SHP77 (cell line): ENCODE results near the gene NFKBIL1.
"Not testable (repeated sequence)": the region's sequence is repeated elsewhere in the genome, so short reads cannot be mapped to it uniquely, and the experiment has no call there.

Experiments
- DNase-seq, 2 experiments: peaks; one replicate each; lab custom pipeline; 2025; lab: John Stamatoyannopoulos, UW

Gene NFKBIL1

DNA sequence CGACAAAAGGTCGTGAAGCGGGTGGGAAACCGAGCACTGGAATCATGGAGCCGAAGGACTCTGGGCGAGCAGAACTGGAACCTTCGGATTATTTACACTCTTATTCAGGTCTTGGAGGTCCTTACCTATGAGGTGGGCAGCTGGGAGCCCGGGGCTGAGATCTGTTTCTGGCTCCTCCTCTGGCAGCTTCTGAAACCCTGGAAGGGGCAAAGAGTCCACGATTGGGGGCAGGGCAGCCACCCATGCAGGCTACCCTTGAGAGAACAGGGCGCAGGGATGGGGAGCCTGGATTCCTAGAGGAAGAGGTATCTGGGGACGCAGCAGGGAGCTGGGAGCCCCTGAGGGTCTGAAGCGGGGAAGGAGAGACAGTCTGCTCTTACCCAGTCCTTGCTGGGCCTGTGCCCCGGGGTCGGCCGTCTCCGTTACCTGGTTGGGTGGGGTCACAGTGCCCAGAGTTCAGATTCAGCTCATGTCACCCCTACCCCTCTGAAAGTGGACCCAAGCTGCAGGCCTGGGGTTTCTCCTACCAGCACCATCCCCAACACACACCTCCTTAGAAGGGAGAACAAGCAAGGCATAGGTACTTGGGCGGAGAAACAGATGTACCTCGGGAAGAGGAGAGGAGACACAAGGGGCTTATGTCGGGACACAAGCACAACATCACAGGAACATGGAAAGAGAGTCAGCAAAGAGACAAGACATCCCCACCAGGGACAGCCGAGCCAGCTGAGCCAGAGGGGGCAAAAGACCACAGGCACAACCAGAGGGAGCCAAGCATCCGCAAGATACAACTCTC lies 34.2 kb downstream of the NFKBIL1 start:
- DNase-seq = no peak

DNA sequence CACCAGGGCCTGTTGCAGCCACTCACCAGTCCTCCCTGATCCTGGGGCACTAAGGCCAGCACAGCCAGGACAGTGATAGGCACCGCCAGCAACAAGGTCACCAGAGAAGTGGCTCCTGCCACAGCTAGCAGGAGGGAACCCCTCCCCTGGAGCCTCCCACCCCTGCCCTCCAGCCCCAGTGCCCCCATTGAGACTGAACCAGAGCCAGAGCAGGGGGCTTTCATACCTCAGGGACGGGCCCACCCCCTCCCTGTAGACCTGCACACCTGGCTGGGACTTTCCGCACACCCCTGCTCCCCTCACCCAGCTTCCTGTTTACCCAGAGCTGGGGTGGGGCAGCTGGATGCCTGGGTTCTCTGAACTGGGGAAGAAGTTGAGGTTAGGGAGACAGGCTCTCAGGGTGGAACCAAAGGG lies 34.8 kb downstream of the NFKBIL1 start, which contains the start of gene LTB:
LTB (minus strand) TSS at position 195 of the 414 bp plus-strand sequence; CDS start at position 188, 7 bp downstream.
- no peak for DNase-seq

DNA sequence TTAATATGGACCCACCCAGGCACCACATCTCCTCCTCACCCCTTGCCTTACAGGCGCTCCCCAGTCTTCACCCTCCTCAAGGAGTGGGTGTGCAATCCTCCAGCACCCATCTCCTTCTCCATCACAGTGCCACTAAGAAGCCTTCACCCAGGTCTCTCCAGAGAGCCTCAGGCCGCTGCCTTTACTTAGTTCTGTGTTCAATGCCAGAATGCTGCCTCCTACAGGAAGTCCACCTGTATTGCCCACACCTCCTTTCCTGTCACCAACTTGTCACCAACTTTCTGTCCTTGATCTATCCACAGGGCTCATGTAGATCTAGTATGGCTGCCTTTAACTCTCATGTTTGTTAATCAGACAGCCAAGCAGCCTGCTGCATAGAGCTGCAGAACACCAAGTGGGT lies 38.1 kb downstream of the NFKBIL1 start:
- no peak for DNase-seq

DNA sequence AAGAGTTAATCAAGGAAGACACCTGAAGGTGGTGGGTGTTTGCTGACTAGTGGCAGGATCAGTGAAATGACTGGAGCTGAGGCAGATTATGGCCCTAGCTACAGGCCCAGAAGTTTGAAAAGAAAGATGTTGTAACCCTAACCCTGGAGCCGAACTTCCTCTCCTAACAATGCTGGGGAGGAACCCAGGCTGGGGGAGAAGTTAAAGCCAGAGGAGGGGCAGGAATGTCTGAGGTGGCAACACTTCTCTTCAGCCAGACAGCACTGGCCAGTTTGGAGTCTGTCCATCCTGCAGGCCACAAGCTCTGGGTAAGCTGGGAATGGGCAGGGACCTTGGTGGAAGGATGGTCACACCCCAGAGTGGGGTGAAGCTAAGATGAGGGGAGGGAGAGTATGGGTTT lies 38.6 kb downstream of the NFKBIL1 start, which contains the start of gene LST1:
LST1 (plus strand) TSS at position 270 of the 400 bp plus-strand sequence. CDS start 1,023 bp downstream, outside the sequence.
- DNase-seq = no peak

DNA sequence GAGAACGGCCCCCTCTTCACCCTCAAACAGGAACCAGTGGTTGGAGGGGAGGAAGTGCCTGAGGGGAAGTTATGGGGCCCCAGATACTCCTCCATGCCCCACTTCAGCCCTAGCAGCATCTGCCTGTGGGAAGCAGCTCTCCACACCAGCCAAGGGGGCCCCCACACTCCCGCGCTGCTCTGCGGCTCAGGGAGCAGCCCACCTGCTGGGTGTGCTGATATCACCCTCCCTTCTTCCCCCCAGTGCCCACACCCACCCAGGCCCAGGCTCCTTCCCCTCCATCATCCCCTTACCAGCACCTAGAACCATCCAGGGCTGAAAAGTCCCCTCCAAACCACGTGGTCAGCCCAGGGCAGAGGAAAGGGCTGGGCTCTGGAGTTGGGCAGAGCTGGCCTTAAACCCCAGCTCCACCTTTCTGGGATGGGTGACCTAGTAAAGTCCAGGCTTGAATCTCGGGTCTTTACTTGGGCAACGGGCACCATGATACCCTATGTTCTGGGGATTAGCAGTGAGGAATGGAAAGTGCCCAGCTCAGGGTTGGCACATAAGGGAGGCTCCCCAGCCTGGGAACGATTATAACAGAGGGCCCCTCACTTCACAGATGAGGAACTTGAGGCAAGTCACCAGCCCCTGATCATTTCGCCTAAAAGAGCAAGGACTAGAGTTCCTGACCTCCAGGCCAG lies 39.3 kb downstream of the NFKBIL1 start:
- no peak for DNase-seq

DNA sequence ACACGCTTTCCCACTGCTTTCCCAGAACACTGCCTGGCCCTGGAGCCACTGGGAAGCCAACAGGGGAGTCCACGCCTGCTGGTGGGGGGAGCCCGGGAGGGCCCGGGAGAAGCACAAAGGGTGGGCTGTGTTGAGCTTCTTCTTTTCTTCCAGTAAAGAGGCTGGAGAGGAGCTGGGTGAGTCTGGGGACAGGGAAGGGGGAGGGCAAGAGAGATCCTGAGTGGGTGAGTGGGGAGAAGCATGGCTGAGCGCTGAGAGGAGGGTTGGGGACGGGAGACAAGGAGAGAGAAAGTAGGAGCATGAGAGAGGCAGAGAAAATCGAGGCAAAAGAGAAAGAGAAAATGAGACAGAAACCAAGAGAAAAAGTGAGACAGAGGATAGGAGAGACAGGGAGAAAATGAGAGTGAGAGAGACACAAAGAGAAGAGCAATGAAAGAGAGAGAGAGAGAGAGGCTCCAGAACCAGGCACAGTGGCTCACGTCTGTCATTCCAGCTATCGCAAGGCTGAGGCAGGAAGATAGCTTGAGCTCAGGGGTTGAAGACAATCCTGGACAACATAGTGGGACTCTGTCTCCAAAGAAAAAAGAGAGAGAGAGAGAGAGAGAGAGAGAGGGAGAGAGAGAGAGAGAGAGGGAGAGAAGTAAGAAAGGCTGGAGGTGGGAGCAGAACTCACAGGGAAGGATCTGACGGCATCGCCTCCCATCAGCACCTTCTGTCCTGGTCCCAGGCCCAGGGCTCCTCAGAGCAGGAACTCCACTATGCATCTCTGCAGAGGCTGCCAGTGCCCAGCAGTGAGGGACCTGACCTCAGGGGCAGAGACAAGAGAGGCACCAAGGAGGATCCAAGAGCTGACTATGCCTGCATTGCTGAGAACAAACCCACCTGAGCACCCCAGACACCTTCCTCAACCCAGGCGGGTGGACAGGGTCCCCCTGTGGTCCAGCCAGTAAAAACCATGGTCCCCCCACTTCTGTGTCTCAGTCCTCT lies 40.7 kb downstream of the NFKBIL1 start:
- no peak for DNase-seq

DNA sequence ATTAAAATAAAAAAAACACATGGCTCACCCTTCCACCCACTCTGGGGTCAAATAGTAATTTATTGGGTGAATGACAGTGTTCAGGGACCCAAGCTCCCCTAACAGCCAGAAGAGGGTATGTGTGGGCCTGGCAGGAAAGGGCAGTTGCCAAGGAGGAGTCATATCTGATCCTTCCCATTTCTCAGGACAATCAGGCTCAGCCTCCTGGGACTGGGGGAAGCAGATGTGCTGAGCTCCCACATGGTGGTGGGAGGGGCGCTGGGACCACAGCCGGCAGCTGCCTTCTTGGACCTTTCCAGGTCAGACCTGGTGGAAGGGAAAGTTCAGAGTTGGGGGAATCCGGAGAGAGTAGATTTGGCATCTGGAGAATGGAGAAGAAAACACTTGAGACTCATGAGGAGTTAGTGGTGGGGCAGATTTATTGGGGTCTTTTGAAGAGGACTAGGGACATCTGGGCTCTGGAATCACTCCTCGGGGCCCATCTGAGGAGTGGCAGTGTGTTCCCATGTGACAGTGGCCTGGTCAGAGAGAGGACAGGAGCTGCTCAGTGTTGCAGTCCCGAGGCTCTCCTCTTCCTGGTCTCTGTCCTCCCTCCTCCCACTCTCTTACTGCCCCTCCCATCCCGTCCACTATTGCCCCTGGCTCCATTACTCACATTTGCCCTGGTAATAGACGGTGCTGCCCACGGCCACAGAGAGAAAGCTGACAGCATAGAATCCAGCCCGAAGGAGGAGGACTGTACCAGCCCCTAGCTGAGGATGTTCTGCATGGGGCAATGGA lies 41.7 kb downstream of the NFKBIL1 start:
- DNase-seq = no peak

DNA sequence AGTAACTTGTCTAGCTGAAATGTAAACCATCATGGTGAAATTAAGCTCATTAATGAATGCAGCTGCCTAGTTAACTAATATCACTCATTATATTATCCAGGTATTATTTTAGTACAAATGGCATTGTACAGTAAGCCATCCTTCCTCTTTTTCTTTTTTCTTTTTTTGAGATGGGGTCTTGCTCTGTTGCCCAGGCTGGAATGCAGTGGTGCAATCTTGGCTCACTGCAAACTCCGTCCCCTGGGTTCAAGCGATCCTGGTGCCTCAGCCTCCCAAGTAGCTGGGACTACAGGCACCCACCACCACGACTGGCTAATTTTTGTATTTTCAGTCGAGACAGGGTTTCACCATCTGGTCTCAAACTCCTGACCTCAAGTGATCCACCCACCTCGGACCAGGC lies 43.3 kb downstream of the NFKBIL1 start:
- not testable (repeated sequence) for DNase-seq

DNA sequence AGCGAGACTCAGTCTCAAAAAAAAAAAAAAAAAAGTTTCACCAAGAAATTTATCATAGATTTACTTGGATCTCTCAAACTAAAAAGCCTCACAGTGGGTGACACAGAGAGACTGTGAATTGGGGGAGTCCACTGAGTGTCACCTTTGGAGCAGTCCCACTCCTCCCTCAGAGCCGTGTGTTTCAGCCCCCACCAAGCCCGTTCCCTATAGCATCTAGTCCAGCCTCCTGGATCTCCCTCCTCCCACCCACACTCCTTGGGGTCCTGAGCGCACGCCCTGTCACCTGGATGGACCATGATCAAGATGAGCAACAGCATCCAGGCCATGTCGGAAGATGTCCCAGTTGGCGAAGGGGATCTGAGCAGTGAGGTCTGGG lies 45.0 kb downstream of the NFKBIL1 start:
- DNase-seq = no peak

DNA sequence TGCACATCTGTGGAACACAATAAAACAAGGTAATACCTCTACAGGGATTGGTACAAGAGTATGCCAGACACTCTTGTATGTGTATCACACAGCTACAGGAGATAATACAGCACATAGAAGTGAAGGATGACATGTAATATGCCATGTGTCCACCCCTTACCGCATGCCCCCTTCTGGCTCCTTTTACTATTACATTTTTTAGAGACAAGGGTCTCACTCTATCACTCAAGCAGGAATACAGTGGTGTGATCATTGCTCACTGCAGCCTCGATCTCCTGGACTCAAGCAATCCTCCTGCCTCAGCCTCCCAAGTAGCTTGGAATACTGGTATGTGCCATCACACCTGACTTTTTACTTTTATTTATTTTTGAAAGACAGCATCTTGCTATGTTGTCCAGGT lies 49.6 kb downstream of the NFKBIL1 start:
- DNase-seq = peak; percentile 36

DNA sequence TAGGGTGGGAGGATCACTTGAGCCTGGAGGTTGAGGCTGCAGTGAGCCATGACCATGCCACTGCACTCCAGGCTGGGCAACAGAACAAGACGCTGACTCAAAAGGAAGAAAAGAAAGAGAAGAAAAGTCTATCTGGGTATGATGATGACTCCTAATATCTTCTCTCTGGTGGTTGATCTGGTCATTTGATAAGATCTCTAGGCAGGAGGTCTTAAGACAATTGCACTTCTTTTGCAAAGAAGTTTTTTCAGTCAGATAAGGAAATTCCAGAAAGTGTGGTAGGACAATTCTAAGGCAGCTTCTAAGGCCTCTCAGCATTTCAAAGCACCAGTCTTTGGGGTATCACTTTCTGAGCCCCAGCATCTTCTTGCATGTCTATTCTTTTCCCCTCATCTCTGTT lies 59.9 kb downstream of the NFKBIL1 start:
- DNase-seq = no peak
